NCI-H2171 (cell line): ENCODE measurements around the gene CCNB2.
A peak's percentile ranks its signal among the peaks of the same experiment; 100 is the strongest.
"Not testable (repeated sequence)": the region's sequence is repeated elsewhere in the genome, so short reads cannot be mapped to it uniquely, and the experiment has no call there.

ENCODE experiments used
- DNase-seq: peaks from one replicate; lab custom pipeline; 2025; lab: John Stamatoyannopoulos, UW

CCNB2 gene

DNA sequence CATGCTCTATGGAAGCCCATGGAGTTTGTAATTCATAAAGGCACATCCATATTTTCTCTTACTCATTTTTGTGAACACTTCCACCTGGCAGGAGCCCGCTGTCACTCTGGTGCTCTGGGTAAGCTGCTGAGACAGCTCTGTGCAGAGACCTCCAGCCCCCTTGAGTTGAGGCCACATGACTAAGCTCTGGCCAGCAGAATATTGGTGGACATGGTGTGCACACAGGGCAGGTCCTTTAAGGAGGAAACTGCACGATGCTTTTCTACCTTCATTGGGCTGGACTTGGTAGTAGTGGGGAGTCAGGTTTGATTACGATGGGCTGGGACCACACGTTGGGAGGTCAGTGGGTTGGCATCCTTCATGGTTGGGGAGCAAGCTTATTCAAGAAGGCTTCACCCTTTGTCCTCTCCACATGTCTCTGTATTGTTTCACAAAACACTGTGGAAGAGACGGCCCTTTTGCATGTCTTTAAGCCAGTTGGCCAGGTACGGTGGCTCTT lies 29.0 kb downstream of the CCNB2 start:
- DNase-seq, result no peak

- DNase-seq, result no peak
Measured at GRCh38 chr15:59137566-59137965, 32.6 kb downstream of the CCNB2 start.

DNA sequence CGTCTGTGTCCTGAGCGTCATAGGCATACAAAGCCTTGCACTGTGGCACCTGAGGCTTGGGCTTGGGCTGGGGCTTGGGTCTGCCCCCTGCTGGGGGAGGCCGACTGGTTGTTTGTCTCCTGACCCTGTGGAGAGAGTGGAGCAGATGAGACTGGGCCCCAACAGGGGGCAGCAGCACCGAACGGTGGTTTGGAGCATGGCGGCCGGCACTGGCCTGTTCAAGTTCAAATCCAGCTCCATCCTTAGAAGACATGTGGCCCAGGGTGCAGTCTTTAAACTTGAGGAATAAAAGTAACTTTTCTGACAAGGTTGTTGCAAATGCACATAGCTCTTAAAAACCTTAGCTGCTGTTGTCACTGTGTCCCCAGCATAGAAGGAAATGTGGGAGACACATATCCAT lies 33.3 kb downstream of the CCNB2 start:
- no peak for DNase-seq

GRCh38 chr15:59140422-59141226 lies 35.7 kb downstream of the CCNB2 start:
- no peak for DNase-seq

DNA sequence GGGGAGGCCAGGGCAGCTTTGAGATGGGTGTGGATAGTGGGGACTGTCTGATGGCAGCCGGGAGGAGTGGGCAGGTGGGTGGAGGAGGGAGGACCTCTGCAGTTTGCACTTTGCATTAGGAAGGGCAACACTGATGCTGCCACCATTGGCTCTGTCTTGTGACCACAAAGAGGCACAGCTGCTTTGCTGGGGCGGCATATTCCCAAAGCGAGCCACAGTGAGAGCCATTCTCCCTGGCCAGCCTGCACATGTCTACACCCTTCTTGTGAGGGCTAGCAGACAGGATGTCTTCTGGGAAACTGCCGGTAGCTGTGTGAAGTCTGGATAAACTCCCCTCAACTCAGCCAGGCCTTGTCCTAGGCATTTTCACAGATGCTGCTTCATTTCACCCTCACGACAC lies 38.3 kb downstream of the CCNB2 start:
- no peak for DNase-seq

GRCh38 chr15:59144594-59144993 lies 39.6 kb downstream of the CCNB2 start:
- DNase-seq, result not testable (repeated sequence)

DNA sequence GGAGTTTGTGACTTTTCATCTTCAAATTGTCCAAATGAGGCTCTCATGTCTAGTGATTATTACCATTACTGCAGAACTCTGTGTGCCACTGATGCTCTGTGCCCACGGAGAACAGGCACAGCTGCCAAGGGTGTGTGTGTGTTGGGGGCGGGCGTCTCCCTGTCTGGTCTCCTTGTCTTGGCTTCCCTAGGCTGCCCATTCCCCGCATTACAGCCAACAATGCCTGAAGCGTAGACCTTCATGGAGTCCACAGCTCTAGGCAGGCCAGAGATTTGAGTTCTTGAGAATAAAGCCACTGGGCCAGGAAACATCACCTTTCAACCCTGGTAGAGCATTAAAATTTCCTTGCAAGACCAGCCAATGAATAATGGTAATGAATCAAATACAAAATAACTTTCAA lies 42.7 kb downstream of the CCNB2 start:
- no peak for DNase-seq

GRCh38 chr15:59148153-59148833 lies 43.3 kb downstream of the CCNB2 start:
- DNase-seq, result no peak

DNA sequence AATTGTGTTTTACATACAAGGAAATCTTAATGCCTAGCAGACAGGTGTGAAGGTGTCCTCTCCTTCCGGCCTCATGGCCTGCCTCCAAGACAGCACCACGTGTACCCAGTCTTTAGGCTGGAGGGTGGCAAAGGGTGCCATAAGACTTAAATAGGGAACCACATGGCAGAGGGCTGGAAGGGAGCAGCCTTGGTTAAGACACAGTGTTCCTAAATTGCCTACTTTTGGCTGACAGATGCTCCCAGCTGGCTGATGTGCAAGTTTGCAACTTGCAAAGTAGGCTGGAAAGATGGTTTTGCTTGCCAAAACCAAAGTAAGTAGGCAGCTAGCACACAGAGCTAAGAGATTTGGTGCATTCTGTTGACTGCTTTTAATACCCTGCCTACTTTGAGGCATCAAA lies 45.2 kb downstream of the CCNB2 start:
- no peak for DNase-seq

DNA sequence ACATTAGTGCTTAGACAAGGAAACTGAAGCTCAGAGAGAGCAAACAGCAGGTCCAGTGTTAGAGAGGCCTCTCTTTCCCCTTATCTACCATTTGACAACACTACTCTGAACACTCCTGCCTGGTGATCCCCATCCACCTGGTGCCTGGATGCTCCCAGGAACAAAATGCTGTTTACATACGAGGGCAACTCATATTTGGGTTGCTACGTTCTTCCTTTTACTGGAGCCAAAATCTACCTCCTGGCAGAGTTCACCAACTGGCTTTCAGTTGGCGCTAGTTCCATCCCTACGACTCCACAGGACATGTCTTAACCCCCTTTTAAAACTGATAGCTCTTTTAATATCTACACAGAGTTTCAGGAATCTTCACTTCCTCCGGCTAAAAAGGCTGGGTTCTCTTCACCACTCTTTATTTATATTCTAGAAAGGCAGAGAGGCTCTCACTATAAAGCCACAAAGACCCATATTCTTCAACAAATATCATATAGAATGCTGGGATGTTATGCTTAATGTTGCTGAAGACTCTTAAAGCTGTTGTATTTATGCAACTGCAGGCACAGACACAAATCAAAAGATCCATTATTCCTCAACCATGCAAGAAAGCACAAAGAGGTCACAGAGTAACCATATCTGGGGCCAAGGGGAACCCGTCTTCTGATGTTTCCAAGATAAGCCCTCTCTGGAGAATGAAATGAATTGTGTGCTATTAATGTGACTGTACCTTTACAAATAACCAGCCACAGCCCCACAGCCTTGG lies 47.9 kb downstream of the CCNB2 start:
- no peak for DNase-seq

DNA sequence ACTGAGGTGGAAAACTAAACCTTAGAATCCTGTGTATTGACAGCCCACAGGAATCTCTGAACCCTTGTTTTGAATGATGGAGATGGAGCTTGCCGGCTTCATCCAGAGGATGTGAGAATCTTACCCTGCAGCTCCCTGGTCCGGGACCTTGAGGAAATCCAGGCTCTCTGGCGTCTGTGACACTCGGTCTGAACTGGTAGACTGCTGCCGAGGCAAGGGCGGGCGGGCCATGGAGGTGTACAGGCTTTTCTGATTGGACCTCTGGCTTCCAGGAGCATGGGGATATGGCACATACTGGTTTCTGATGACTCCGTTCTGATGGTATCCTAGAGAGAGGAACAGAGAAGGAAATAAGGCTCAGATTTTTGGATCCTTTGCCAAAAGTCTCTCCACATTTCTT lies 48.5 kb downstream of the CCNB2 start:
- DNase-seq, result no peak

DNA sequence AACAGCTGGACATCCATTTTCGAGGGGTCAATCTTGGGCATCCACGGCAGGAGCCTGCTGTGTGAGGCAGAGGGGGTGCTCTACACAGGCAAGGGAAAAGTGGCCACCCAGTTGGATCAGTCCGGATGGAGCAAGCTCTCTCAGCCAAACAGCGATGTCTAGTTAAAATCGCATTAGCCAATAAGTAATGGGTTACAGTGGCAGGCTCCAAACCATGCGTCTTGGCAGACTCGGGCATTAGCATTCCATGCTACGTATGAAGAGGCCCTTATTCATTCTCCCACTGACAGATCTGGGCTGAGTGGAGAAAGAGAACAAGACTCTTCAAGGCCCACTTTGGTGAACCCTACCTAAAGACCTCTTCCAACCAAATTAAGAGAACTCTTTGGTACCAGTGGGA lies 49.3 kb downstream of the CCNB2 start:
- no peak for DNase-seq

DNA sequence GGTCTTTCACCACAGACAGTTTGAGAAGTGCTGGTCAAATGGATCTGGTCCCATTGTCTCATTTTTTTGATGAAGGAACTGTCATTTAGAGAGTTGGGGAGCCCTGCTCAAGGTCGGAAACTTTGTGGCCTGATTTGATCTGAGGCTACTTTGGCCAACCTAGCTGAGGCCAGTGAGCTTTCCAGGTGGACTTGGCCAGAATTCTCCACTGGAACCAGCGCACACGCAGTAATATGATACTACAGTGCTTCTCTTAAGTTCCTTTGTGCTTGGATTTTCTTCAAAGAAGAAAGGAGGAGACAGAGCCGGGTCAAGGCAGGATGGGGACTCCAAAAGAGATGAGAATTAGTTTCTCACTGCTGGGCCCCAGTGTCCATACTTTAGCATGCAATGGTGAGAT lies 50.5 kb downstream of the CCNB2 start:
- DNase-seq, result no peak

GRCh38 chr15:59157396-59157795 lies 52.5 kb downstream of the CCNB2 start:
- DNase-seq, result no peak

GRCh38 chr15:59157840-59158700 lies 53.1 kb downstream of the CCNB2 start:
- no peak for DNase-seq

DNA sequence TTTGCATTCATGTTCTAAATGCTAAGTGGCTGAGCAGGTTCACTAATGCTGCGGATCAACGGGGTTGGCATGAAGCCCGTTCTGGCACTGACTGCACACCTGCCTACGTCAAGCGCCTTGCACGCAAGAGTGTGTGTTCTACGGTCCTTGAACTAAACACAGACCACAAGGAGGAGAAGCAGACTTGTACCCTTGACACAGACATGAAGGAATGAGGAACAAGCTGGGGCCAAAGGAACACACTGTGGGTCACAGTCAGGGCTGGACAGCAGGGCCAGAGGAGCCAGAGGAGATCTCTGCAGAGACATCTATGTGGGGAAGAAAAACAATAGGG lies 53.7 kb downstream of the CCNB2 start:
- no peak for DNase-seq

DNA sequence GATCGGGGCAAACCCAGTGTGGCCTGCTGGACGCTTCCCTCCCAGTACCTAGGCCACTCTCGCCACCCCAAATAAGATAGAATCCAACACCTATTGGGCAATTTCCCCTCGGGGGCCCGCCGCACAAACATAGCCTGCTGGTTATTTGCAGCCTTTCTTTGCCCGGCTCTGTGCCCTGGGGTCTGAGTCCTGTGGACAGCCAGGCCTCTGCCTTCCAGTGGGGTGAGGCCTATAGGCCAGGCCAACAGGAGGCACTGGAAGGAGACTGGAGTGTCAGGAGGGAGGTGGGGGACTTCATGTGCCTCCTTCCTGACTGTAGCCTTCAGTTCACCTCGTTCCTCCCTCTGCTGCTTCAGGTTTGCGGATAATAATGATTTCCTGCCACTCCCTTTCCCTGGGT lies 54.3 kb downstream of the CCNB2 start:
- no peak for DNase-seq

- peak; percentile 92 for DNase-seq
Measured at GRCh38 chr15:59160880-59161593, 56.1 kb downstream of the CCNB2 start.

GRCh38 chr15:59162080-59162479 lies 57.1 kb downstream of the CCNB2 start:
- DNase-seq, result not testable (repeated sequence)

DNA sequence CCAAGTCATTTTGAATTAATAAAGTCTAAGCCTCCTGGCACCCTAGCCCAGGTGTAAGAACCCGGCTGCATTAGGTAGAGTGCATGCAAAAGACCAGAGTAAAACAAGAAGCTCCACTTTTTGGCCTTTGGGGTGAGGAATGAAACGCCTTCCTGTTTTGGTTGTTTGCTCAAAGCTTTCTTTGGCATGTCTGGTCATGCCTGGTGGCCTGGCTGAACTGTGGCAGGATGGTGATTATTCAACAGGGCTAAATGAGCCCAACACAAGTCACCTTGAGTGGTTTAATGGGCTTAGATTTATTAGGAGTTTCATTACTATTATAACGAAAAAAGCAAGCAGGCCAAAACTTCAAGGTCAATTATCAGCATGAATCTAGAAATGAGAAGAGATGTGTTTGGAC lies 60.8 kb downstream of the CCNB2 start:
- no peak for DNase-seq

GRCh38 chr15:59166166-59166565 lies 61.2 kb downstream of the CCNB2 start:
- no peak for DNase-seq
